OCI-LY7 (cell line): ENCODE results near the gene TPPP. TPM values are rescaled to one million over a fixed set of nuclear protein-coding genes. Genes with fewer than 3 reads are reported as not detected.

Experiments used
- BruUV-seq: library from RNA; stranded (reverse); fragments of 400-500 nt; replicated peaks from 2 replicates; lab custom pipeline; 2021; lab: Mats Ljungman, UMichigan
- CTCF ChIA-PET: fragments of 300-600 bp; sonication (Branson Sonifier 250); formaldehyde crosslinking; loops from one replicate; lab custom pipeline; 2022; ENCODE audit warnings: antibody characterized with exemption; ENCODE audit not compliant: unreplicated experiment; lab: Charles Lee
- POLR2A ChIA-PET: fragments of 300-600 bp; sonication (Branson Sonifier 250); formaldehyde crosslinking; loops from one replicate; lab custom pipeline; 2022; ENCODE audit warnings: antibody characterized with exemption; lab: Charles Lee
- DNase-seq: peaks from one replicate; pipeline ENCODE4 v3.0.0-alpha.2; 2015; ENCODE audit warnings: low spot score
- H2AFZ ChIP-seq: fragments of 200-600 bp; sonication (generic), shearing (Covaris generic); 2 replicates; pipeline ENCODE4 v1.6.1; 2014; ENCODE audit warnings: mild to moderate bottlenecking, antibody characterized with exemption, low read length, moderate library complexity
- H3K27ac ChIP-seq: fragments of 200-600 bp; sonication (generic); 2 replicates; pipeline ENCODE4 v1.5.1; 2014; ENCODE audit warnings: mixed run types, low read depth, mild to moderate bottlenecking, moderate library complexity, low read length, inconsistent platforms; ENCODE audit not compliant: poor library complexity, severe bottlenecking
- H3K36me3 ChIP-seq: fragments of 200-600 bp; sonication (generic); 2 replicates; pipeline ENCODE4 v1.6.1; 2014; ENCODE audit warnings: mild to moderate bottlenecking, antibody characterized with exemption, low read length, moderate library complexity, mixed read lengths; ENCODE audit not compliant: insufficient read depth
- H3K4me1 ChIP-seq: fragments of 200-600 bp; sonication (generic); 2 replicates; pipeline ENCODE4 v1.5.1; 2014; ENCODE audit warnings: mild to moderate bottlenecking, low read length; ENCODE audit not compliant: insufficient read depth, poor library complexity, severe bottlenecking
- H3K4me2 ChIP-seq: fragments of 200-600 bp; sonication (generic); 2 replicates; pipeline ENCODE4 v1.6.1; 2014; ENCODE audit warnings: mild to moderate bottlenecking, low read length
- H3K4me3 ChIP-seq: fragments of 200-600 bp; sonication (generic); 2 replicates; pipeline ENCODE4 v1.5.1; 2014; ENCODE audit warnings: mild to moderate bottlenecking, low read depth, low read length; ENCODE audit not compliant: poor library complexity, severe bottlenecking
- H3K79me2 ChIP-seq: fragments of 200-600 bp; sonication (generic); 2 replicates; pipeline ENCODE4 v1.6.1; 2016; ENCODE audit warnings: low read depth, mild to moderate bottlenecking, low read length, moderate library complexity, mixed read lengths; ENCODE audit not compliant: insufficient read depth
- H3K9me2 ChIP-seq: fragments of 200-600 bp; sonication (generic); 2 replicates; pipeline ENCODE4 v1.6.1; 2016; ENCODE audit warnings: mild to moderate bottlenecking, low read length, mixed read lengths; ENCODE audit not compliant: insufficient read depth
- H3K9me3 ChIP-seq: fragments of 200-600 bp; sonication (generic); 2 replicates; pipeline ENCODE4 v1.6.1; 2014; ENCODE audit warnings: mild to moderate bottlenecking, mixed run types, low read length, mixed read lengths
- H4K20me1 ChIP-seq: fragments of 200-600 bp; sonication (generic); 2 replicates; pipeline ENCODE4 v1.6.1; 2014; ENCODE audit warnings: mild to moderate bottlenecking, antibody characterized with exemption, low read length, moderate library complexity, mixed read lengths; ENCODE audit not compliant: insufficient read depth
- EZH2phosphoT487 ChIP-seq: fragments of 200-600 bp; sonication (generic); IDR thresholded peaks from 2 replicates; pipeline ENCODE4 v1.6.1; 2018; ENCODE audit warnings: low read depth, borderline replicate concordance, mild to moderate bottlenecking, mixed run types, antibody characterized with exemption, low read length, moderate library complexity, mixed read lengths
- intact Hi-C: fragments of 100-400 bp; cut with micrococcal nuclease; formaldehyde crosslinking; loops from one replicate; pipeline ENCODE4 v1.10.0; 2022; ENCODE audit not compliant: unreplicated experiment
- total RNA-seq, 2 experiments: library from RNA; depleted of rRNA in 1 of 2; stranded (reverse); fragments of >200 nt in 1 of 2; shearing (Covaris generic) in 1 of 2; gene quantifications; 2 replicates each; pipeline ENCODE4 v1.2.3, GENCODE V29; 2014 to 2022
- TF ChIP-seq, protein P1 (sequence below): fragments of 200-600 bp; sonication (generic); conservative IDR thresholded peaks from 2 replicates; pipeline ENCODE4 v1.5.1; 2014; ENCODE audit warnings: mild to moderate bottlenecking, antibody characterized with exemption, low read length, moderate library complexity, mixed read lengths

TPPP gene
- total RNA-seq, 2 experiments from 2014 or later, result not detected

DNA sequence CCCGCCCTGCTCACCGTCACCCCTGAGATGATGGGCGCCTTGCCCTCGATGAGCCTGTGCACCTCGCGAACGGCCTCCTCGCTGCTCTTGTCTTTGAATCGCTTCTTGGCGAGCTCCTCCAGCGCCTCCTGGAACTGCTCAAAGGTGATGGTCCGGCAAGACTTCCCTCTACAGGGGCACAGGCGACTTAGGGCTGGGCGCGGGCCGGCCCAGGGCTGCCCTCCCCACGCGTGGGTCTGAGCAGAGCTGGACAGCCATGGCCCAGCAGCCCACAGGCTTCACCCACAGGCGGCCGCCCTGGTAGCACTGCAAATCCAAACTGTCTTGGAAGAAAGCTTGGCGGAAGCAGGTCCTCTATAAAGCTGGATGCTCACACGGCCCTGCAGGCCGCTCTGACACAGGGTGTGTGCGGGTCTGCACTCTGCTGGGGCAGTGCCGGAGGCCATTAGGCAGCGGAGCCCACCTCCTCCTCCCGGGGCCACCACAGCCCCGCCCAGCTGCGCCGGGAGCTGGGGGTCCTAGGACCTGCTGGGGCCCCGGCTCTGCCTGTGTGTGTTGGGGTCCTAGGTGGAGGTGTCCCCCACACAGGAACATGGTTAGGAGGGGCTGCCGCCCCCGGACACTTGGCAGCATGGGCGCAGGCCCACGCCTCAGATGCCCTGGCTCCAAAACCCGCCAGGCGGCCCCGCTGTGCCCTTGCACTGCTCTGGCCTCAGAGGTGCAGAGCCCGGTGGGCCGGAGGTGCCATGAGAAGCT lies 27.0 kb downstream of the TPPP start:
- H3K9me3 ChIP-seq, result no peaks in the 10 kb centered on the region
- intact Hi-C loops, result no loop called here
- POLR2A ChIA-PET, result interaction anchor here (0.6 kb wide), 2 partner anchors 465 to 1036 kb away, joined by 3 read pairs; no protein-coding TSS in a partner anchor
- no TSS peak for BruUV-seq
- H3K79me2 ChIP-seq, result no peaks in the 10 kb centered on the region
- H3K4me2 ChIP-seq, result no peak overlapping the region
- H3K9me2 ChIP-seq, result no peaks in the 10 kb centered on the region
- peaks cover 14% of the 10 kb centered on the region; the same call in 1 of the 2 replicates for H3K36me3 ChIP-seq
- H2AFZ ChIP-seq, result no peak overlapping the region
- H3K27ac ChIP-seq, result no peak overlapping the region
- no peaks in the 10 kb centered on the region for H4K20me1 ChIP-seq
- no peak for TF ChIP-seq EZH2phosphoT487
- TF ChIP-seq, protein P1, sequence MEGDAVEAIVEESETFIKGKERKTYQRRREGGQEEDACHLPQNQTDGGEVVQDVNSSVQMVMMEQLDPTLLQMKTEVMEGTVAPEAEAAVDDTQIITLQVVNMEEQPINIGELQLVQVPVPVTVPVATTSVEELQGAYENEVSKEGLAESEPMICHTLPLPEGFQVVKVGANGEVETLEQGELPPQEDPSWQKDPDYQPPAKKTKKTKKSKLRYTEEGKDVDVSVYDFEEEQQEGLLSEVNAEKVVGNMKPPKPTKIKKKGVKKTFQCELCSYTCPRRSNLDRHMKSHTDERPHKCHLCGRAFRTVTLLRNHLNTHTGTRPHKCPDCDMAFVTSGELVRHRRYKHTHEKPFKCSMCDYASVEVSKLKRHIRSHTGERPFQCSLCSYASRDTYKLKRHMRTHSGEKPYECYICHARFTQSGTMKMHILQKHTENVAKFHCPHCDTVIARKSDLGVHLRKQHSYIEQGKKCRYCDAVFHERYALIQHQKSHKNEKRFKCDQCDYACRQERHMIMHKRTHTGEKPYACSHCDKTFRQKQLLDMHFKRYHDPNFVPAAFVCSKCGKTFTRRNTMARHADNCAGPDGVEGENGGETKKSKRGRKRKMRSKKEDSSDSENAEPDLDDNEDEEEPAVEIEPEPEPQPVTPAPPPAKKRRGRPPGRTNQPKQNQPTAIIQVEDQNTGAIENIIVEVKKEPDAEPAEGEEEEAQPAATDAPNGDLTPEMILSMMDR, result no peak
- H3K4me3 ChIP-seq, result no peak overlapping the region
- CTCF ChIA-PET, result no interaction called here
- no peaks in the 10 kb centered on the region for H3K4me1 ChIP-seq
- no peak for DNase-seq

DNA sequence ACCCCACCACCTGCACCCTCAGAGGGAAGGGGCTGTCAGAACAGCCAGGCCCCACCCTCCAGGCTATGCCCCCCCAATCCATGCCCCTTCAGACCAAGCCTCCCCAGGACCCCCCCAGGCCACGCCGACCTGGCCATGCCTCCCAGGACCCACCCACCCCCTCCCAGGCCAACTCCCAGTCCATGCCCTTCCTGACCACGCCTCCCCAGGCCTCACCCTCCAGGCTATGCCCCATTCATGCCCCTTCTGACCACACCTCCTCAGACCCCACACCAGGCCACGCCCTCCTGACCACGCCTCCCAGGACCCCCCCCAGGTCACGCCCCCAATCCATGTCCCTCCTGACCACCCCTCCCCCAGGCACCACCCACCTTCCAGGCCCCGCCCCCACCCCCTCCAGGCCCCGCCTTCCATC lies 27.6 kb downstream of the TPPP start:
- H3K79me2 ChIP-seq, result no peaks in the 10 kb centered on the region
- no peaks in the 10 kb centered on the region for H3K9me2 ChIP-seq
- no peak for TF ChIP-seq EZH2phosphoT487
- TF ChIP-seq, protein P1, result no peak
- H4K20me1 ChIP-seq, result no peaks in the 10 kb centered on the region
- intact Hi-C loops, result no loop called here
- no TSS peak for BruUV-seq
- H3K9me3 ChIP-seq, result no peaks in the 10 kb centered on the region
- H3K4me3 ChIP-seq, result no peak overlapping the region
- ChIA-PET CTCF (no interaction called here), POLR2A (no interaction called here)
- peaks cover 16% of the 10 kb centered on the region for H3K36me3 ChIP-seq
- H3K27ac ChIP-seq, result no peak overlapping the region
- DNase-seq, result no peak
- H3K4me2 ChIP-seq, result no peak overlapping the region
- no peak overlapping the region for H2AFZ ChIP-seq
- no peaks in the 10 kb centered on the region for H3K4me1 ChIP-seq

GRCh38 chr5:664994-665360 lies 28.2 kb downstream of the TPPP start:
- TF ChIP-seq, protein P1, result no peak
- TF ChIP-seq EZH2phosphoT487, result no peak
- Histone ChIP-seq H3K9me3 (no peaks in the 10 kb centered on the region), H3K79me2 (no peaks in the 10 kb centered on the region), H3K4me3 (no peak overlapping the region), H3K4me1 (no peaks in the 10 kb centered on the region), H3K27ac (no peak overlapping the region), H3K9me2 (no peaks in the 10 kb centered on the region), H4K20me1 (no peaks in the 10 kb centered on the region), H2AFZ (no peak overlapping the region), H3K4me2 (no peak overlapping the region), H3K36me3 (peaks cover 21% of the 10 kb centered on the region)
- no TSS peak for BruUV-seq
- no peak for DNase-seq
- CTCF ChIA-PET, result no interaction called here
- POLR2A ChIA-PET, result no interaction called here
- intact Hi-C loops, result no loop called here
